A673 (cell line): ENCODE measurements around the gene KLRD1. TPM values are rescaled to one million over a fixed set of nuclear protein-coding genes. Genes with fewer than 3 reads are reported as not detected.
"Not testable (repeated sequence)": the region's sequence is repeated elsewhere in the genome, so short reads cannot be mapped to it uniquely, and the experiment has no call there.

ENCODE experiments used
- BruUV-seq: library from RNA; stranded (reverse); fragments of 400-500 nt; replicated peaks from 2 replicates; lab custom pipeline; 2021; lab: Mats Ljungman, UMichigan
- CTCF ChIA-PET: fragments of 300-600 bp; sonication (Branson Sonifier 250); formaldehyde crosslinking; loops from one replicate; lab custom pipeline; 2022; ENCODE audit warnings: antibody characterized with exemption; lab: Charles Lee
- POLR2A ChIA-PET: fragments of 300-600 bp; sonication (Branson Sonifier 250); formaldehyde crosslinking; loops from one replicate; lab custom pipeline; 2022; ENCODE audit warnings: antibody characterized with exemption; ENCODE audit not compliant: low non-redundant PET; lab: Charles Lee
- DNase-seq: peaks from one replicate; pipeline ENCODE4 v3.0.0-alpha.2; 2015; ENCODE audit warnings: low spot score
- H3K27ac ChIP-seq: fragments of 200-600 bp; sonication (generic); 2 replicates; pipeline ENCODE4 v1.5.1; 2016; ENCODE audit warnings: mixed run types, low read depth, mild to moderate bottlenecking, mixed read lengths, antibody characterized with exemption, low read length; ENCODE audit not compliant: poor library complexity, severe bottlenecking
- H3K27me3 ChIP-seq: fragments of 200-600 bp; sonication (generic); replicated peaks from 2 replicates; pipeline ENCODE4 v1.6.1; 2017; ENCODE audit warnings: mixed run types, low read depth, mild to moderate bottlenecking, mixed read lengths, antibody characterized with exemption, low read length; ENCODE audit not compliant: insufficient read depth, poor library complexity
- H3K36me3 ChIP-seq: fragments of 200-600 bp; sonication (generic); 2 replicates; pipeline ENCODE4 v1.6.1; 2016; ENCODE audit warnings: mixed run types, mild to moderate bottlenecking, mixed read lengths, antibody characterized with exemption, low read length; ENCODE audit not compliant: insufficient read depth, poor library complexity, severe bottlenecking
- H3K4me1 ChIP-seq: fragments of 200-600 bp; sonication (generic); 2 replicates; pipeline ENCODE4 v1.6.1; 2017; ENCODE audit warnings: mixed run types, mild to moderate bottlenecking, mixed read lengths, antibody characterized with exemption, low read length; ENCODE audit not compliant: insufficient read depth, poor library complexity, severe bottlenecking
- H3K4me3 ChIP-seq: fragments of 200-600 bp; sonication (generic); 2 replicates; pipeline ENCODE4 v1.5.1; 2016; ENCODE audit warnings: low read depth, mixed run types, mild to moderate bottlenecking, mixed read lengths, low read length; ENCODE audit not compliant: poor library complexity, severe bottlenecking
- H3K9me3 ChIP-seq: fragments of 200-600 bp; sonication (generic); 2 replicates; pipeline ENCODE4 v1.6.1; 2016; ENCODE audit warnings: mixed run types, low read depth, mild to moderate bottlenecking, mixed read lengths, antibody characterized with exemption, low read length; ENCODE audit not compliant: poor library complexity, severe bottlenecking
- EZH2 ChIP-seq: fragments of 200-600 bp; sonication (generic); IDR thresholded peaks from 2 replicates; pipeline ENCODE4 v1.6.1; 2017; ENCODE audit warnings: borderline replicate concordance, low read depth, mild to moderate bottlenecking, mixed read lengths, antibody characterized with exemption, low read length; ENCODE audit not compliant: poor library complexity, severe bottlenecking
- intact Hi-C: fragments of 100-400 bp; cut with micrococcal nuclease; formaldehyde crosslinking; loops from one replicate; pipeline ENCODE4 v1.10.0; 2022; ENCODE audit not compliant: unreplicated experiment
- total RNA-seq: library from RNA; stranded (reverse); gene quantifications from 2 replicates; pipeline ENCODE4 v1.2.3, GENCODE V29; 2021
- TF ChIP-seq, protein P1 (sequence below): fragments of 300-800, 200-600 bp; sonication (generic); conservative IDR thresholded peaks from 2 replicates; pipeline ENCODE4 v1.5.1; 2017; ENCODE audit warnings: low read depth, mild to moderate bottlenecking, antibody characterized with exemption, low read length, moderate library complexity, mixed read lengths

The KLRD1 gene
- total RNA-seq, 1 experiment from 2014 or later, result 0.02 TPM

DNA sequence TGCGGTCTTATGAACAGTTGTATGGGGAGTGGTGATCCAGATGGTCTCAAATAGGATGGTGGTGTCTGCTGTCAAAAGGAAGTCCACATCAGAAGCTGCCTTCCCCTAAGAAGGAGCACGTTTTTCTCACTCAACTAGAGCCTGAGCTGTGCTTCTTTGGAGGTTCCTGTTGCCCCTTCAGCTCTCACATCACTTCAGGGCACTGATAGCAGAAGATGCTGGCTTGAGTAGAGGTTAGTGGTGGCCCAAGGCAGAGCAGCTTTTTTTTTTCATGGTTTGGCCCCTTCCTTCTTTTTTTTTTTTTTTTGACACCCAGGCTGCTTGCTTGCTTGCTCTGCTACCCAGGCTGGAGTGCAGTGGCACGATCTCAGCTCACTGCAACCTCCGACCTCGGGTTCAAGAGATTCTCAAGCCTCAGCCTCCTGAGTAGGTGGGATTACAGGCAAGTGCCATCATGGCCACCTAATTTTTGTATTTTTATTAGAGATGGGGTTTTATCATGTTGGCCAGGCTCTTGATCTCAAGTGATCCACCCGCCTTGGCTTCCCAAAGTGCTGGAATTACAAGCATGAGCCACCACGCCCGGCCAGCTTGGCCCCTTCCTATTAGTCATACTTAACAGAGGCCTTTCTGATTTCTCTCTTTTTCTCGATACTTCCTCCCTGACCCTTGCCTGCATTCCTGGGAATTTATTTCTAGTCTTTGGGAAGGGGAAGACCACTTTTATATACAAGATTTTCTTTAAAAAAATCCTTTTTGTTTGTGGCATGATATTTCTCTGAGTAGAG lies 31.6 kb downstream of the KLRD1 start:
- no peak for DNase-seq
- no peaks in the 10 kb centered on the region for H3K27me3 ChIP-seq
- no TSS peak for BruUV-seq
- POLR2A ChIA-PET, result no interaction called here
- no peak for TF ChIP-seq EZH2
- TF ChIP-seq, protein P1, sequence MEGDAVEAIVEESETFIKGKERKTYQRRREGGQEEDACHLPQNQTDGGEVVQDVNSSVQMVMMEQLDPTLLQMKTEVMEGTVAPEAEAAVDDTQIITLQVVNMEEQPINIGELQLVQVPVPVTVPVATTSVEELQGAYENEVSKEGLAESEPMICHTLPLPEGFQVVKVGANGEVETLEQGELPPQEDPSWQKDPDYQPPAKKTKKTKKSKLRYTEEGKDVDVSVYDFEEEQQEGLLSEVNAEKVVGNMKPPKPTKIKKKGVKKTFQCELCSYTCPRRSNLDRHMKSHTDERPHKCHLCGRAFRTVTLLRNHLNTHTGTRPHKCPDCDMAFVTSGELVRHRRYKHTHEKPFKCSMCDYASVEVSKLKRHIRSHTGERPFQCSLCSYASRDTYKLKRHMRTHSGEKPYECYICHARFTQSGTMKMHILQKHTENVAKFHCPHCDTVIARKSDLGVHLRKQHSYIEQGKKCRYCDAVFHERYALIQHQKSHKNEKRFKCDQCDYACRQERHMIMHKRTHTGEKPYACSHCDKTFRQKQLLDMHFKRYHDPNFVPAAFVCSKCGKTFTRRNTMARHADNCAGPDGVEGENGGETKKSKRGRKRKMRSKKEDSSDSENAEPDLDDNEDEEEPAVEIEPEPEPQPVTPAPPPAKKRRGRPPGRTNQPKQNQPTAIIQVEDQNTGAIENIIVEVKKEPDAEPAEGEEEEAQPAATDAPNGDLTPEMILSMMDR, result no peak
- H3K4me3 ChIP-seq, result no peak overlapping the region
- no peaks in the 10 kb centered on the region for H3K9me3 ChIP-seq
- CTCF ChIA-PET, result interaction anchor here (0.6 kb wide), 1 partner anchor 35 kb away, joined by 7 read pairs; no protein-coding TSS in a partner anchor
- no peak overlapping the region for H3K27ac ChIP-seq
- H3K4me1 ChIP-seq, result no peaks in the 10 kb centered on the region
- no peaks in the 10 kb centered on the region for H3K36me3 ChIP-seq
- intact Hi-C loops, result no loop called here

DNA sequence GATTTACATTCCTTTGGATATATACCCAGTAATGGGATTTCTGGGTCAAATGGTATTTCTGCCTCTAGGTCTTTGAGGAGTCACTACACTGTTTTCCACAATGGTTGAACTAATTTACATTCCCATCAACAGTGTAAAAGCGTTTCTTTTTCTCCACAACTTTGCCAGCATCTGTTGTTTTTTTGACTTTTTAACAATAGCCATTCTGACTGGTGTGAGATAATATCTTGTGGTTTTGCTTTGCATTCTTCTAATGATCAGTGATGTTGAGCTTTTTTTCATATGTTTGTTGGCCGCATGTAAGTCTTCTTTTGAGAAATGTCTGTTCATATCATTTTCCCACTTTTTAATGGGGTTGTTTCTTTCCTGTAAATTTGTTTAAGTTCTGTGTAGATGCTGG lies 33.3 kb downstream of the KLRD1 start:
- H3K4me3 ChIP-seq, H3K36me3 ChIP-seq, BruUV-seq, H3K27ac ChIP-seq, POLR2A ChIA-PET, H3K27me3 ChIP-seq, H3K9me3 ChIP-seq, DNase-seq, intact Hi-C loops, CTCF ChIA-PET, H3K4me1 ChIP-seq: not testable (repeated sequence)

DNA sequence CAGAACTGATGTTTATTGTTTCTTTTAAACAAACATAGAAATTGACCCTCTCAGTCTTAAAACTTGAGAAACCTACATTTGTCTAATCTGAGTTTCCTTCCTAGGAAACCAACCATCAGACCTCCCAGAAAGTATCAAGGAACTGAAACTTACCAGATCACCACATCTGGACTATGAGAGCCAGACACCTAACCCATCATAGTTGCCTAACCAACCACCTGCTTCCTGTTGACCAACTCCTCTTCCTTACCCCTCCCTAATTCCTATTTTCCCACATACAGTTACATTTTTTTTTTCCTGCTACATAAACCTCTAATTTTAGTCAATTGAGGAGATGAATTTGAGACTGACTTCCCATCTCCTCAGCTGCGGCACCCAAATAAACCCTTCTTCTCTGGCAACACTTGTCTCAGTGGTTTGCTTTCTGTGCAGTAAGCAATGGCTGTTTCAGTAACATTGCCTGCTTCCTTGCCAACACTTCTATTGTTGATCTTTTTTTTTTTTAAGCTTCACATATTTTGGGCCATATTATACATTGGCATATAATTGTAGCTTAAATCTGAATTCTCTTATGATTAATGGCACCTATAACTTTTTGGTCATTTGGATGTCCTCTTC lies 34.3 kb downstream of the KLRD1 start:
- no TSS peak for BruUV-seq
- CTCF ChIA-PET, result no interaction called here
- H3K4me3 ChIP-seq, result no peak overlapping the region
- no peaks in the 10 kb centered on the region for H3K4me1 ChIP-seq
- DNase-seq, result no peak
- TF ChIP-seq, protein P1, result no peak
- TF ChIP-seq EZH2, result no peak
- H3K27me3 ChIP-seq, result no peaks in the 10 kb centered on the region
- intact Hi-C loops, result no loop called here
- H3K27ac ChIP-seq, result no peak overlapping the region
- POLR2A ChIA-PET, result no interaction called here
- no peaks in the 10 kb centered on the region for H3K9me3 ChIP-seq
- no peaks in the 10 kb centered on the region for H3K36me3 ChIP-seq

DNA sequence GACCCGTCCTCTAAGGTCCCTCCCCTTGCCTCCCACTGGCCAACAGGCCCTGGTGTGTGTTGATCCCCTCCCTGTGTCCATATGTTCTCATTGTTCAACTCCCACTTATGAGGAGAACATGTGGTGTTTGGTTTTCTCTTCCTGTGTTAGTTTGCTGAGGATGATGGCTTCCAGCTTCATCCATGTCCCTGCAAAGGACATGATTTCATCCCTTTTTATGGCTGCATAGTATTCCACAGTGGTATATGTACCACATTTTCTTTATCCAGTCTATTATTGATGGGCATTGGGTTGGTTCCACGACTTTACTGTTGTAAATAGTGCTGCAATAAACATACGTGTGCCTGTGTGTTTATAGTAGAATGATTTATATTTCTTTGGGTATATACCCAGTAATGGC lies 43.8 kb downstream of the KLRD1 start:
- H3K4me3 ChIP-seq, H3K4me1 ChIP-seq, POLR2A ChIA-PET, CTCF ChIA-PET, DNase-seq, H3K27me3 ChIP-seq, H3K9me3 ChIP-seq, intact Hi-C loops, H3K36me3 ChIP-seq, H3K27ac ChIP-seq, BruUV-seq: not testable (repeated sequence)
